Measurements from ENCODE around the gene RRAS2. TPM values are rescaled to one million over a fixed set of nuclear protein-coding genes. Genes with fewer than 3 reads are reported as not detected.
"Not testable (repeated sequence)": the region's sequence is repeated elsewhere in the genome, so short reads cannot be mapped to it uniquely, and the experiment has no call there.

Gene RRAS2
- total RNA-seq, 2 experiments from 2014 or later, result 0.60 TPM; not detected in 1

DNA sequence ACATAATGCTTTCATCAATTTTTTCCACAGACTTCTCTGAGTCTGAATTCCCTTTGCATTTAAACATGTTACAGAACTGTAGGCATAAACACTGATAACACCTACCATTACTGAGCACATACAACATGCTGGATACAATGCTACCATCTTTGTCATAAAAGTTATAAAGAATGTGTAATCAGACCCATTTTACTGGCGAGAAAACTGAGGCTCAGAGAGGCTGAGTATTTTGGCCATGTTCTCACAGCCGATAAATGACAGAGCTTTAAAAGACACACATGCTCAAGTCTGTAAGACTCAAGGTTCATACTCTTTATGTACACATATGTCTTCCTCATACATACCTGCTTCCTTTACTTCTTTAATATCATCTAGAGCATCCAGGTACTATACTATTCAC lies 2.6 kb downstream of the RRAS2 start:
- Histone ChIP-seq H3K4me1 (ENCODE audit: insufficient read depth, low read length, poor library complexity, severe bottlenecking) (no peaks in the 10 kb centered on the region), H3K9me2 (ENCODE audit: insufficient read depth, low read length) (no peaks in the 10 kb centered on the region), H3K36me3 (ENCODE audit: insufficient read depth, low read length) (no peaks in the 10 kb centered on the region), H3K4me3 (ENCODE audit: low read depth, low read length, poor library complexity, severe bottlenecking) (no peak overlapping the region), H3K9me3 (ENCODE audit: low read length) (no peaks in the 10 kb centered on the region), H4K20me1 (ENCODE audit: insufficient read depth, low read length) (no peaks in the 10 kb centered on the region), H3K27ac (ENCODE audit: low read depth, low read length, poor library complexity, severe bottlenecking) (no peak overlapping the region), H3K4me2 (ENCODE audit: low read length) (no peak overlapping the region), H2AFZ (ENCODE audit: low read length) (no peak overlapping the region), H3K79me2 (ENCODE audit: insufficient read depth, low read depth, low read length) (no peaks in the 10 kb centered on the region)
- ChIA-PET CTCF (ENCODE audit: unreplicated experiment) (no interaction called here), POLR2A (interaction anchor here (0.7 kb wide), 1 partner anchor 757 kb away, joined by 3 read pairs; no protein-coding TSS in a partner anchor)
- TF ChIP-seq EZH2phosphoT487 (IDR thresholded peaks at IDR 0.05; ENCODE audit: borderline replicate concordance, low read depth, low read length), result no peak
- TF ChIP-seq, protein P1, sequence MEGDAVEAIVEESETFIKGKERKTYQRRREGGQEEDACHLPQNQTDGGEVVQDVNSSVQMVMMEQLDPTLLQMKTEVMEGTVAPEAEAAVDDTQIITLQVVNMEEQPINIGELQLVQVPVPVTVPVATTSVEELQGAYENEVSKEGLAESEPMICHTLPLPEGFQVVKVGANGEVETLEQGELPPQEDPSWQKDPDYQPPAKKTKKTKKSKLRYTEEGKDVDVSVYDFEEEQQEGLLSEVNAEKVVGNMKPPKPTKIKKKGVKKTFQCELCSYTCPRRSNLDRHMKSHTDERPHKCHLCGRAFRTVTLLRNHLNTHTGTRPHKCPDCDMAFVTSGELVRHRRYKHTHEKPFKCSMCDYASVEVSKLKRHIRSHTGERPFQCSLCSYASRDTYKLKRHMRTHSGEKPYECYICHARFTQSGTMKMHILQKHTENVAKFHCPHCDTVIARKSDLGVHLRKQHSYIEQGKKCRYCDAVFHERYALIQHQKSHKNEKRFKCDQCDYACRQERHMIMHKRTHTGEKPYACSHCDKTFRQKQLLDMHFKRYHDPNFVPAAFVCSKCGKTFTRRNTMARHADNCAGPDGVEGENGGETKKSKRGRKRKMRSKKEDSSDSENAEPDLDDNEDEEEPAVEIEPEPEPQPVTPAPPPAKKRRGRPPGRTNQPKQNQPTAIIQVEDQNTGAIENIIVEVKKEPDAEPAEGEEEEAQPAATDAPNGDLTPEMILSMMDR (conservative IDR thresholded peaks at IDR 0.05; ENCODE audit: low read length), result no peak
- intact Hi-C loops (cut with micrococcal nuclease; ENCODE audit: unreplicated experiment), result no loop called here
- no peak for DNase-seq (ENCODE audit: low spot score)
- BruUV-seq (replicated peaks), result no TSS peak

DNA sequence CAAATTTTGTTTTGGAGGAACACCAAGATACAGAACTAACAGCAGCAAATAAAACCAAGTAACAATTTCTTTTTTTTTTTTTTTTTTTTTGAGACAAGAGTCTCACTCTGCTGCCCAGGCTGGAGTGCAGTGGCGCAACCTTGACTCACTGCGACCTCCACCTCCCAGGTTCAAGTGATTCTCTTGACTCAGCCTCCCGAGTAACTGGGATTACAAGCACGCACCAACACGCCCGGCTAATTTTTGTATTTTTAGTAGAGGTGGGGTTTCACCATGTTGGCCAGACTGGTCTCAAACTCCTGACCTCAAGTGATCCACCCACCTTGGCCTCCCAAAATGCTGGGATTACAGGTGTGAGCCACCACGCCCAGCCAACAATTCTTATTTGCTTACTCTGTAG lies 4.4 kb downstream of the RRAS2 start:
- H2AFZ ChIP-seq (ENCODE audit: low read length); H3K9me3 ChIP-seq (ENCODE audit: low read length); intact Hi-C loops (cut with micrococcal nuclease; ENCODE audit: unreplicated experiment); DNase-seq (ENCODE audit: low spot score); H3K36me3 ChIP-seq (ENCODE audit: insufficient read depth, low read length); H3K9me2 ChIP-seq (ENCODE audit: insufficient read depth, low read length); H3K27ac ChIP-seq (ENCODE audit: low read depth, low read length, poor library complexity, severe bottlenecking); H3K4me3 ChIP-seq (ENCODE audit: low read depth, low read length, poor library complexity, severe bottlenecking); H3K4me1 ChIP-seq (ENCODE audit: insufficient read depth, low read length, poor library complexity, severe bottlenecking); BruUV-seq (replicated peaks); H3K79me2 ChIP-seq (ENCODE audit: insufficient read depth, low read depth, low read length); H3K4me2 ChIP-seq (ENCODE audit: low read length); CTCF ChIA-PET (ENCODE audit: unreplicated experiment); H4K20me1 ChIP-seq (ENCODE audit: insufficient read depth, low read length): not testable (repeated sequence)
- POLR2A ChIA-PET, result interaction anchor here (0.8 kb wide), 1 partner anchor 852 kb away, joined by 3 read pairs; no protein-coding TSS in a partner anchor

DNA sequence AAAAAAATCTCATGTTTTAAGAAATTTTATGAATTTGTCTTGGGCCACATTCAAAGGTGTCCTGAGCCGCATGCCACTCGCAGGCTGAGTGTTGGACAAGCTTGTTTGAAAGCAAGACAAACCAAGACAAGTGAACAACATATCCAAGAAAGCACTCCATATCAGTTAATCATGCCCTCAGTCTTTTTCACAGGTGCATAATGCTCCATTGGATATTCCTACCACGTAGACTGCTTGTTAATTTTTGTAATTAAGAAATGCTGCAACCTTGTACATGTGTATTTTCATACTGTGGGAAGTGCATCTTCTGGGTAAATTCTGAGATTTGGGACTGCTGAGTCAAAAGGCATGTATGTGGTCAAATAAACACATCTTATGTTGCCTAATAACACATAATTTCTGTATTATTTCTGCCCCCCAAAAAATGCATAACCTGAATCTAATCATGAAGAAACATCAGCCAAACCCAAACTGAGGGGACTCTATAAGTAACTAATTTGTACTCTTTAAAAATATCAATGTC lies 8.2 kb downstream of the RRAS2 start:
- DNase-seq (ENCODE audit: low spot score), result no peak
- no peaks in the 10 kb centered on the region for H3K9me2 ChIP-seq (ENCODE audit: insufficient read depth, low read length)
- H3K4me1 ChIP-seq (ENCODE audit: insufficient read depth, low read length, poor library complexity, severe bottlenecking), result no peaks in the 10 kb centered on the region
- BruUV-seq (replicated peaks), result no TSS peak
- no peaks in the 10 kb centered on the region for H4K20me1 ChIP-seq (ENCODE audit: insufficient read depth, low read length)
- H3K4me3 ChIP-seq (ENCODE audit: low read depth, low read length, poor library complexity, severe bottlenecking), result no peak overlapping the region
- H3K9me3 ChIP-seq (ENCODE audit: low read length), result no peaks in the 10 kb centered on the region
- TF ChIP-seq EZH2phosphoT487 (IDR thresholded peaks at IDR 0.05; ENCODE audit: borderline replicate concordance, low read depth, low read length), result no peak
- TF ChIP-seq, protein P1 (conservative IDR thresholded peaks at IDR 0.05; ENCODE audit: low read length), result no peak
- ChIA-PET CTCF (ENCODE audit: unreplicated experiment) (no interaction called here), POLR2A (interaction anchor here (0.7 kb wide), 1 partner anchor 561 kb away, joined by 3 read pairs; no protein-coding TSS in a partner anchor)
- no peak overlapping the region for H3K4me2 ChIP-seq (ENCODE audit: low read length)
- H2AFZ ChIP-seq (ENCODE audit: low read length), result no peak overlapping the region
- no peaks in the 10 kb centered on the region for H3K36me3 ChIP-seq (ENCODE audit: insufficient read depth, low read length)
- intact Hi-C loops (cut with micrococcal nuclease; ENCODE audit: unreplicated experiment), result no loop called here
- no peak overlapping the region for H3K27ac ChIP-seq (ENCODE audit: low read depth, low read length, poor library complexity, severe bottlenecking)
- no peaks in the 10 kb centered on the region for H3K79me2 ChIP-seq (ENCODE audit: insufficient read depth, low read depth, low read length)
